HG03342 (cell line): ENCODE measurements around the gene VANGL2.

Source experiments
- ATAC-seq: cut with Tn5 transposase; IDR thresholded peaks from one replicate; pipeline ENCODE4 v1.9.1; 2021; ENCODE audit warnings: mild to moderate bottlenecking, moderate library complexity; ENCODE audit not compliant: unreplicated experiment

VANGL2 gene

GRCh38 chr1:160404094-160404493 is 3.7 kb downstream of the VANGL2 start:
- ATAC-seq: no peak

- ATAC-seq: no peak
Measured at GRCh38 chr1:160405331-160405877, 5.0 kb downstream of the VANGL2 start.

GRCh38 chr1:160406131-160406968 is 6.0 kb downstream of the VANGL2 start:
- no peak for ATAC-seq

GRCh38 chr1:160407839-160408801 is 7.8 kb downstream of the VANGL2 start:
- ATAC-seq: no peak

- no peak for ATAC-seq
Measured at GRCh38 chr1:160408864-160409263, 8.5 kb downstream of the VANGL2 start.

GRCh38 chr1:160409486-160409885 is 9.1 kb downstream of the VANGL2 start:
- ATAC-seq: no peak

GRCh38 chr1:160410406-160411005 is 10.1 kb downstream of the VANGL2 start:
- ATAC-seq: no peak

- ATAC-seq: no peak
Measured at GRCh38 chr1:160411271-160412027, 11.1 kb downstream of the VANGL2 start.

- ATAC-seq: no peak
Measured at GRCh38 chr1:160412028-160412362, 11.6 kb downstream of the VANGL2 start.

GRCh38 chr1:160413716-160414115 is 13.4 kb downstream of the VANGL2 start:
- ATAC-seq: no peak

GRCh38 chr1:160414881-160415280 is 14.5 kb downstream of the VANGL2 start:
- no peak for ATAC-seq

GRCh38 chr1:160415696-160416290 is 15.4 kb downstream of the VANGL2 start:
- ATAC-seq: no peak

- no peak for ATAC-seq
Measured at GRCh38 chr1:160416369-160416768, 16.0 kb downstream of the VANGL2 start.

- ATAC-seq: no peak
Measured at GRCh38 chr1:160418483-160418882, 18.1 kb downstream of the VANGL2 start.

- no peak for ATAC-seq
Measured at GRCh38 chr1:160419150-160419837, 18.9 kb downstream of the VANGL2 start.

GRCh38 chr1:160419838-160420169 is 19.4 kb downstream of the VANGL2 start:
- ATAC-seq: no peak

- no peak for ATAC-seq
Measured at GRCh38 chr1:160420881-160421842, 20.8 kb downstream of the VANGL2 start.

- no peak for ATAC-seq
Measured at GRCh38 chr1:160421881-160422280, 21.5 kb downstream of the VANGL2 start.
